ENCODE results near the gene GRM2. TPM values are rescaled to one million over a fixed set of nuclear protein-coding genes. Genes with fewer than 3 reads are reported as not detected.
A peak's percentile ranks its signal among the peaks of the same experiment; 100 is the strongest.

GRM2 gene
- total RNA-seq, 1 experiment from 2014 or later = 5.6 TPM

GRCh38 chr3:51709675-51710074, 2.8 kb downstream of the GRM2 start:
- Histone ChIP-seq H3K27me3 (replicated peaks; ENCODE audit: insufficient read depth, low read depth, low read length, poor library complexity) (no peaks in the 10 kb centered on the region), H3K36me3 (ENCODE audit: insufficient read depth, low read length, poor library complexity, severe bottlenecking) (no peaks in the 10 kb centered on the region), H3K27ac (ENCODE audit: low read depth, low read length, poor library complexity, severe bottlenecking) (no peak overlapping the region), H3K9me3 (ENCODE audit: low read depth, low read length, poor library complexity, severe bottlenecking) (no peaks in the 10 kb centered on the region), H3K4me3 (ENCODE audit: low read depth, low read length, poor library complexity, severe bottlenecking) (no peak overlapping the region), H3K4me1 (ENCODE audit: insufficient read depth, low read length, poor library complexity, severe bottlenecking) (no peaks in the 10 kb centered on the region)
- intact Hi-C loops (cut with micrococcal nuclease; ENCODE audit: unreplicated experiment) = no loop called here
- CTCF ChIA-PET = interaction anchor here (0.6 kb wide), 1 partner anchor 198 kb away, joined by 6 read pairs; no protein-coding TSS in a partner anchor
- BruUV-seq (replicated peaks) = no TSS peak
- no peak for TF ChIP-seq EZH2 (IDR thresholded peaks at IDR 0.05; ENCODE audit: borderline replicate concordance, low read depth, low read length, poor library complexity, severe bottlenecking)
- TF ChIP-seq CTCF (conservative IDR thresholded peaks at IDR 0.05; ENCODE audit: low read depth, low read length) = no peak
- POLR2A ChIA-PET (ENCODE audit: low non-redundant PET) = no interaction called here
- no peak for DNase-seq (ENCODE audit: low spot score)

GRCh38 chr3:51710631-51711351, 3.9 kb downstream of the GRM2 start:
- DNase-seq (ENCODE audit: low spot score) = no peak
- Histone ChIP-seq H3K27me3 (replicated peaks; ENCODE audit: insufficient read depth, low read depth, low read length, poor library complexity) (no peaks in the 10 kb centered on the region), H3K36me3 (ENCODE audit: insufficient read depth, low read length, poor library complexity, severe bottlenecking) (no peaks in the 10 kb centered on the region), H3K4me1 (ENCODE audit: insufficient read depth, low read length, poor library complexity, severe bottlenecking) (no peaks in the 10 kb centered on the region), H3K9me3 (ENCODE audit: low read depth, low read length, poor library complexity, severe bottlenecking) (no peaks in the 10 kb centered on the region), H3K4me3 (ENCODE audit: low read depth, low read length, poor library complexity, severe bottlenecking) (no peak overlapping the region), H3K27ac (ENCODE audit: low read depth, low read length, poor library complexity, severe bottlenecking) (no peak overlapping the region)
- TF ChIP-seq EZH2 (IDR thresholded peaks at IDR 0.05; ENCODE audit: borderline replicate concordance, low read depth, low read length, poor library complexity, severe bottlenecking) (no peak), CTCF (conservative IDR thresholded peaks at IDR 0.05; ENCODE audit: low read depth, low read length) (0 out of 2 replicates have a peak, but pooled peaks have one; percentile 16)
- intact Hi-C loops (cut with micrococcal nuclease; ENCODE audit: unreplicated experiment) = no loop called here
- no TSS peak for BruUV-seq (replicated peaks)
- CTCF ChIA-PET = interaction anchor here (0.8 kb wide), 1 partner anchor 8 kb away, joined by 3 read pairs; no protein-coding TSS in a partner anchor
- POLR2A ChIA-PET (ENCODE audit: low non-redundant PET) = no interaction called here

- CTCF ChIA-PET = no interaction called here
- POLR2A ChIA-PET (ENCODE audit: low non-redundant PET) = no interaction called here
- Histone ChIP-seq H3K27ac (ENCODE audit: low read depth, low read length, poor library complexity, severe bottlenecking) (no peak overlapping the region), H3K4me3 (ENCODE audit: low read depth, low read length, poor library complexity, severe bottlenecking) (no peak overlapping the region), H3K36me3 (ENCODE audit: insufficient read depth, low read length, poor library complexity, severe bottlenecking) (no peaks in the 10 kb centered on the region), H3K4me1 (ENCODE audit: insufficient read depth, low read length, poor library complexity, severe bottlenecking) (no peaks in the 10 kb centered on the region), H3K27me3 (replicated peaks; ENCODE audit: insufficient read depth, low read depth, low read length, poor library complexity) (no peaks in the 10 kb centered on the region), H3K9me3 (ENCODE audit: low read depth, low read length, poor library complexity, severe bottlenecking) (no peaks in the 10 kb centered on the region)
- no peak for DNase-seq (ENCODE audit: low spot score)
- intact Hi-C loops (cut with micrococcal nuclease; ENCODE audit: unreplicated experiment) = no loop called here
- TF ChIP-seq CTCF (conservative IDR thresholded peaks at IDR 0.05; ENCODE audit: low read depth, low read length) (no peak), EZH2 (IDR thresholded peaks at IDR 0.05; ENCODE audit: borderline replicate concordance, low read depth, low read length, poor library complexity, severe bottlenecking) (no peak)
- no TSS peak for BruUV-seq (replicated peaks)
Measured at GRCh38 chr3:51711352-51712037, 4.6 kb downstream of the GRM2 start.

All from A673 (cell line).